Central memory CD4-positive, alpha-beta T cell (primary cell): ENCODE data around the gene NEUROG2.
"Not testable (repeated sequence)": the region's sequence is repeated elsewhere in the genome, so short reads cannot be mapped to it uniquely, and the experiment has no call there.

Experiments used
- DNase-seq: peaks from one replicate; pipeline ENCODE4 v3.0.0; 2022
- total RNA-seq, 3 experiments: gene quantifications; one replicate each; lab custom pipeline; 2026; lab: John Stamatoyannopoulos, UW

NEUROG2 gene
- 0 to 0.11 (median 0) reads per million in 3 experiments for total RNA-seq

DNA sequence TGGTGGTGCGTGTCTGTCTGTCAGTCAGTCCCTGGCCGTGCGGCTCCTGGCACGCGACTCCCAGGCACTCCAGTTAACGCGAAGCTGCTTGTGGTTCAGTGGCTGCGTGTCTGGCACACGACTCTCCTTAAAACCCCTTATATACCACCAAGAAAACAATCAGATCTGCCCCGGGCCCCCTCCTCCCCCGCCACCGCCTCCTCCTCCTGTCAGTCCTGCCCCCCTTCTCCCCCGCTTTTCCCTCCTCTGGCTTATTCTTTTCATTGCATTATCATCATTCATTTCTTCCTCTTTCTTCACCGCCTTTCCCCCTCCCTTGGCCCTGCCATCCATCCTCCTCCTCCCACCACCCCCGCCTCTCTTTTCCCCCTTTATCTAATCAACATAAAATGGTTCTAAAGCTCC is at the start of gene NEUROG2:
NEUROG2 (minus strand) TSS at position 115 of the 405 bp plus-strand sequence. CDS start 705 bp downstream, outside the sequence.
- DNase-seq = no peak

DNA sequence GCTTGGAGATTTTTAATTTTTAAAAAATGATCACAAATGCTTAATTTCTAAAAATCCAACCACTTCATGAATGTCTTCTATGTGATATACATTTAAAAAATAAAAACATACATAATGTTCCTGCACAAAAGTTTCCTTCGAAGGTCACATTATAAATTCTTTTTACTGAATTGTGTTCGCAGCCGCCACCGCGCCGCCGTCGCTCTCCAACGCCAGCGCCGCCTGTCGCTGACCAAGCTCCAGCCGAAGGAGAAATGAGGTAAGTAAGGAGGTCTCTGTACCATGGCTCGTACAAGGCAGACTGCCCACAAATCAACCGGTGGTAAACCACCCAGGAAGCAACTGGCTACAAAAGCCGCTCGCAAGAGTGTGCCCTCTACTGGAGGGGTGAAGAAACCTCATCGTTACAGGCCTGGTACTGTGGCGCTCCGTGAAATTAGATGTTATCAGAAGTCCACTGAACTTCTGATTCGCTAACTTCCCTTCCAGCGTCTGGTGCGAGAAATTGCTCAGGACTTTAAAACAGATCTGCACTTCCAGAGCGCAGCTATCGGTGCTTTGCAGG is 48.8 kb upstream of the NEUROG2 start:
- DNase-seq = no peak

DNA sequence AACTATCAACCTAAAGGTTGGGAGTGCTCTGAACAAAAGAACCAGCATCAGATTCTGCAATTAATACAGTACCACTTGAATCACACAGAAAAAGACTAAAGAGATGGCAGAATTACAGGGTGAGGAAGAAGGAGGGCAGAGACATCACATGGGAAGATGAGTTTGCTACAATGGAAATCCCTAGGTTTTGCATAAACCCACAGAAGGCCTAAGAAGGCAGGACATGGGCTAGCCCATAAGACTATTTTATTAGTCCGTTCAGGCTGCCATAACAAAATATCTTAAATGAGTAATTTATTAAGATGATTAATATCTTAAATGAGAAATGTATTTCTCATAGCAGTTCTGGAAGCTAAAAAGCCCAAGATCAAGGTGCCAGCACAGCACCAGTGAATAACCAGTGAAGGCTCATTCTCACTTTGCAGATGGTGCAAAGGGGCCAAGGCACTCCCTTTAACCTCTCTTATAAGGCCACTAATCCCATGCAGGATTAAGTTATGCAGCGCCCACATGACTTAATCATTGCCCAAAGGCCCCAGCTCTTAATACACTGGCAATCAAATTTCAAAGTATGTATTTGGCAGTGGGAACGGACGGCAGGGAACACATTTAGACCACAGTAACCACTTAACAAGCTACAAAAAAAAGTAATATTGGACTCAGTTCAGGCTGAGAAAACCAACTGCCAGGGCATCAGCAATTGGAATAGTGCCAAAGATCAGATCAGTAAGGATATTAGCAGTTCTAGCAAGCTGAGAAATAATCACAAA is 47.6 kb upstream of the NEUROG2 start:
- DNase-seq = no peak

DNA sequence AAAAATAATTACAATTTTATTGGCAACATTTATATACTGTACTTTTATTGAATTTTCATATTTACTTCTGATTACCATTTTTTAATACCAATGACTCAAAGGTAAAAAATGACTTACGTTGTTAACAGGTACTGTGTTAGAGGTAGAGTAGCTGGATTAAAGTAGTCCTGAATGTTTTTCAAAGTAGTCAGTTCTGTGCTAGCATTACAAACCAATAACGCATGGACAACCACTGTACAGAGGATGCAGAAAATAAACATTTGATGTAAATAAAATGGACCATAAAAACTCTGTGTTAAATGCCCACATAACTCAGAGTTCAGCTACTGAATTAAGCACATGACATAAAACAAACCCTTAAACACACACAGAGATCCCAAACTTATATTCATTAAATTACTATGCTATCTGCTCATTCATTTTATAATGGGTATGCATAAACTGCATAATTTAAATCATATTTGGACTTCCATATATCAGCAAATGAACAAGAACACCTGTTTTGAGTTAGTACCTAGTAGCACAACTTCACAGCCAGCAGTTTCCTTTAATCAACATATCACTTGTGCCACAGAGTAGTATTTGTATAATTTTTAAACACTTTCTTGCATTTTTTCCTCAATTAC is 46.4 kb upstream of the NEUROG2 start:
- DNase-seq = no peak

DNA sequence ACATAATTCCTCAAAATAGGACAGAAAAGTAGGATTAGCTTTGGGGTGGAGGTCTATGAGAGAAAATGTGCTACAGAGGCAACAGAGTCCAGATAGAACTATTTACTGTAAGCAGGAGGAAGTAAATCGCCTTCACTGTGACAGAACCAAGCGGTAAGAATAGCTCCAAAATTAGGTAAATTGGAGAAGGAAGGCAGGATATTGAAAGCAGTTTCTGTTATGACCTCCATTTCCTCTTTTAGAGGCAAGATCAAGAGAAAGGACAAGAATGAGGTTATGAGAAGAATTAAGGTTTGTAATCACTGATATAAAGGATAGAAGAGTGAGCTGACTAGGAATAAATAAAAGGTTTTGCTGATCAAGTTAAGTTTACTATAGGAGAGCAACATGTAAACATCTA is 44.1 kb upstream of the NEUROG2 start:
- no peak for DNase-seq

DNA sequence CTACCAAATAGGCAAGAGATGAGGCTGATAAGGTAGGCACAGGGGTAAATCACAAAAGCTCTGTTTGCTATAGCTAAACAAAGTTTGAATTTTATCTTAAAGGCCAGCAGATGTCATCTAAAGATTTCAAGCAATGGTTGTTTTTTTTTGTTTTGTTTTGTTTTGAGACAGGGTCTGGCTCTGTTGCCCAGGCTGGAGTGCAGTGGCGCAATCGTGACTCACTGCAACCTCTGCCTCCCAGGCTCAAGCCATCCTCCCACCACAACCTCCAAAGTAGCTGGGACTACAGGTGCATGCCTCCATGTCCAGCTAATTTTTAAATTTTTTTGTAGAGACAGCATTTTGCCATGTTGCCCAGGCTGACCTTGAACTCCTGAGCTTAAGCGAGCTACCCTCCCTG is 43.1 kb upstream of the NEUROG2 start:
- DNase-seq = no peak

DNA sequence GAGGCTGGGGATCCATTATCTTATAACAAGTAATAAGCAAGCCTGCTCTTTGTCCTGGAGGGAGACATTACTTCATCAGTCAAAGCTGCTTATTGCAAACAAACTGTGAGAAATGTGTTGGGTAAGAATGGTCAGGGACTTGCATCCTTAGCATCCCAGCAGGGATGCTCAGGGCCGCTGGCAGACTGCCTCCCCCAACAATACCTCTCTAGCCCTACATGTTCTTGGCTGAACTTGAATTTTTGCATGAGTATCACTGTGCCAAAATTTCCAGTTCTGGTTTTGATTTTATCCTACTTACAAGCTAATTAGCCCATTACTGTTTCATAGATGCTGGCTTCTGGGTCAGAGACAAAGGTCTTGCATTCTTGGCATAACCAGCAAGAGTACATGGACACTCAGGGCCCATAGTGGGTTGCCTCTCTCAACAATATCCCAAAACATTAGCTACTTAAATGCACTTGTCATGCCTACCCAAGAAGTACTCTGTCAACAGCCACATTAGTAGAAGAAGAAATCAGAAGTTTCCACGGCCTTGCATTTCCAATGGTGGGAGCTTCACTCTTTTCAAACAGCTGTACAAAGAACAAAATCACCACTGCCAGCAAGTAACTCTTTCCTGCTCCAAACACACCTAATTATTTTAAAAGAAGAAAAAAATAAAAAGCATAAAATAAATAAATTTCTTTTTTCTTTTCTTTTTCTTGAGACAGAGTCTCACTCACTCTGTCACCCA is 41.9 kb upstream of the NEUROG2 start:
- DNase-seq = no peak

DNA sequence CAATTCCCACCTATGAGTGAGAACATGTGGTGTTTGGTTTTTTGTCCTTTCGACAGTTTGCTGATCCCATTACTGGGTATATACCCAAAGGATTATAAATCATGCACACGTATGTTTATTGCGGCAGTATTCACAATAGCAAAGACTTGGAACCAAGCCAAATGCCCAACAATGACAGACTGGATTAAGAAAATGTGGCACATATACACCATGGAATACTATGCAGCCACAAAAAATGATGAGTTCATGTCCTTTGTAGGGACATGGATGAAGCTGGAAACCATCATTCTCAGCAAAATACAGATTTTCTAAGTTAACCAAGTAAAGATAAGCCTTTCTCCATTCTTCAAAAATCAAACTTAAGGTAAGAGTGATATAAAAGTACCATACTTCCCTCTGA is 38.3 kb upstream of the NEUROG2 start:
- DNase-seq = not testable (repeated sequence)

DNA sequence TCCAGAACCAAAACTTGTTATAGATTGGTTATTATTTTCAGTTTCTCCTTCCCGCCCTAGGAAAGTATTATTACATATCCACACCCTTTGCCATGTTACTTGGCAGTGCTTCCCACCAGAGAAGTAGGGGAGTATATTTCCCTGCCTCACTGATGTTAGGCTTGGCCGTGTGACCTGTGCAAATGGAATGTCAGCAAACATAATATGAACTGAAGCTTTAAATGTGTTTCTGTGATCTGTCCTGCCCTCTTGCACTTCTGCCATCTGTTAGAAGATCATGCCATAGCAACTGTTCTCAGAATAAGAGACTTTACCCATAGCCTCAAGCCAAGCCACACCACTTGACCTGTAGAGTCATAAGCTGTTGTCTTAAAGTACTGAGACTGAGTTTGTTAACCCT is 36.7 kb upstream of the NEUROG2 start:
- no peak for DNase-seq

DNA sequence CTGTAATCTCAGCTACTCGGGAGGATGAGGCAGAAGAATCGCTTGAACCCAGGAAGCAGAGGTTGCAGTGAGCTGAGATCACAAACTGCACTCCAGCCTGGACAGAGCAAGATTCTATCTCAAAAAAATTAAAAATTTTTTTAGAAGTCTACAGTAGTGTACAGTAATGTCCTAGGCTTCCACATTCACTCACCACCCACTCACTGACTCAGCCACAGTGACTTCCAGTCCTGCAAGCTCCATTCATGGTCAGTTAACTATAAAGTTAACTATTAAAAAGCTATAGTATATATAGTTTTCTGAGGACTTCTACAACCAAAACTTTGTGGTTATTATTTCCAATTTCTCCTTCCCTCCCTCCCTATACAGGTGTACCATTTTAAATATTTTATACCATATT is 34.7 kb upstream of the NEUROG2 start:
- DNase-seq = no peak

DNA sequence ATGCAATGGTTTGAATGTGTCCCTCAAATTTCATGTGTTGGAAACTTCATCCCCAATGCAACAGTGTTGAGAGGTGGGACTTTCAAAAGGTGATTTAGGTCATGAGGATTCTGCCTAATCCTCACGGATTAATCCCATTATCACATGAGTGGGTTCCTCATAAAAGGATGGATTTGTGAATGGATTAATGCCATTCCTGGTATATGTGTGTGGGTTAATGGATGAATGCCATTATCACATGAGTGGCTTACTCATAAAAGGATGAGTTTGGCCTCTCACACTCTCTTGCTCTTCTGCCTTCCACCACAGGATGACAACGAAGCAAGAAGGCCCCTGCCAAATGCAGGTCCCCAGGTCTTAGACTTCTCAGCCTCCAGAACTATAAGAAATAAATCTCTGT is 30.5 kb upstream of the NEUROG2 start:
- no peak for DNase-seq

DNA sequence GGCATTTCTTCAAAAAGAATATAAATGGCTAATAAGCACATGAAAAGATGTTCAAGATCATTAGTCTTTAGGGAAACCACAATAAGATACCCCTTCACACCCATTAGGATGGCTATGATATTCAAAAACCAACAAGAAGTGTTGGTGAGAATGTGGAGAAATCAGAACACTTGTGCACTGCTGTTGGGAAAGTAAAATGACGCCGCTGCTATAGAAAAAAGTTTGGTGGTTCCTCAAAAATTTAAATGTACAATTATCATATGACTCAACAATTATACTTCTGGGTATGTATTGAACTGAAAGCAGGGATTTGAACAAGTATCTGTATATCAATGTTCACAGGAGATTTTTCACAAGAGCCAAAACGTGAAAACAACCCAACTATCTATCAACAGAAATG is 29.4 kb upstream of the NEUROG2 start:
- no peak for DNase-seq

DNA sequence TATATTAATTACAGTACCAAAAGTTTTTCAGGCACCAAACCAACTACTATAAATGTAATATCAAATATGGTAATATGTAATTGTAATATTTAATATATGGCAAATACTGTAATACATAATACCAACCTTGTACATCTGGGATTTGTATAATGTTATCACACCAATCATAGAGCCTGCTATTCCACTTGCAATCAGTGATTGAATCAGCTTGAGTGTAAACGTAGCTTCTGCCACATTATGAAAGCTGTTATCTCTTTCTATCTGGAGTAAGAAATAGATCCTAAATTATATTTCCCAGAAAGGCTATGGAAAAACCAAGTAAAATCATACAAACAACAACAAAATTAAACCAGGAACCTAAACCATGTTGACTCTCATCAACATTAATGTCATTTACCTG is 24.7 kb upstream of the NEUROG2 start:
- no peak for DNase-seq

DNA sequence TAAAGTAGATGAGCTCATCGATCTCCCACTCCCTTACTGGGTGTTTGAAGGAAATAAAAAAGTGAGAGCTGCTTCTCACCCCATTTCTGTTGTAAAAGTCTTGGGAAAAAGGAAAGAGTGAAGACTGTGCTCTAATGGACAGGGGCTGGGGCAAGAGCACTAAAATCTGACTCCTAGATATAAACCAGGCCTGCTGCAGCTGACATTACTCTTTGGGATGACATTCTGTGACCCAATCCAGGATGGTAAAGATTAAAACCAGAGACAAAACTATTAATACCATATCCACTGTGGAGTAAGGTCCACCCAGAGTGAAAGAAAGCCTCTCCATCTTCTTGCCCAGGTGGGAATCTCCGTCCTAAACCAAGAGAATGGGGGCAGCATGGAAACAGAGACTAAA is 20.1 kb upstream of the NEUROG2 start:
- DNase-seq = no peak

DNA sequence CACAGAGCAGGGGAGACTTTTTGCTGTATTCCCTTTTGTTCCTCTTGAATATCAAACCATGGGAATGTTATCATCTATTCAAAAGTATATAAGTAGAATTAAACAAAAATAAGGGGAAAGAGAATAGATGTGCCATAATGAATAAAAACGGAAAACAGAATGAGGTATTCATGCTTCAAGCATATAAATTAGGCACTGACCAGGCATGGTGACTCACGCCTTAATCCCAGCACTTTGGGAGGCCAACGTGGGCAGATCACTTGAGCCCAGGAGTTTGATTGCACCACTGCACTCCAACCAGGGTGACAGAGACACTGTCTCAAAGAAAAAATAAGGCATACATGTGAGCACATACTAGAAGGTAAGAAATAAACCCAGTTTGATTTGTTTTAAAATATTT is 16.3 kb upstream of the NEUROG2 start:
- no peak for DNase-seq

DNA sequence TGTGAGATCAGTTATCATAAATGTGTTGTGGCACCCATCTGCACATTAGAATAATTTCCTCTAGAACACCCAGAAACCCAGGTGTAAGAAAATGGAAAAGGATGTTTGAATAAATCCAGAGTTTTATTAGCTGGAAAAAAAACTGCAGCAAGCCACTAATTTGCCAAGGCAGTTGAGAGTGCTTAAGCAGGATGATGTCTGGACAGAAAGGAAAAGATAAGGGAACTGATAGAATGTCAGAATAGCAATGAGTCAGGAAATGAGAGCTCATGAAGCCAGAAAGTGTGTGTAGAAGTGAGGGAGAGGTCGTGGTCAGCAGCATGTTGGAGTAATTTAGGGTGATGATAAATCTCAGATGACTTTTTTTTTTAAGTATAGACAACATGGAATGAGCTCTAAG is 15.2 kb upstream of the NEUROG2 start:
- DNase-seq = no peak

DNA sequence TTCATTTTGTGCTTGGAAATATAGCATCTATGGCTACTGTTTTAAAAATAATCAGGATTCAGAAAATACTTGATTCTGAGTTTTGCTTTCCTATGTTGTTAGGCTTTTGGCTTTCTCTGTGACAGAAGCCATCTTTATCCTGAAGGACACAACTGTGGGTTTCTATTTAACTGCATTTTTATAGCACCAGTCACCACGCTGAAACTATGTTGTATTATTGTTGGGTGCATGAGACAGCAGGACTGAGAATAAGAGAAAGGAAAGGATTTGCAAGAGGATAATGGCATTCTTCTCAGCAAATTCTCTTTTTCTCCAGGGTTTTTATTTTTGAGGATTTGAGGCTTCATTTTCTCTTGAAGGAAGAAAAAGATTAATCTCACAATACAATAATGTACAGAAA is 10.1 kb upstream of the NEUROG2 start:
- DNase-seq = no peak

DNA sequence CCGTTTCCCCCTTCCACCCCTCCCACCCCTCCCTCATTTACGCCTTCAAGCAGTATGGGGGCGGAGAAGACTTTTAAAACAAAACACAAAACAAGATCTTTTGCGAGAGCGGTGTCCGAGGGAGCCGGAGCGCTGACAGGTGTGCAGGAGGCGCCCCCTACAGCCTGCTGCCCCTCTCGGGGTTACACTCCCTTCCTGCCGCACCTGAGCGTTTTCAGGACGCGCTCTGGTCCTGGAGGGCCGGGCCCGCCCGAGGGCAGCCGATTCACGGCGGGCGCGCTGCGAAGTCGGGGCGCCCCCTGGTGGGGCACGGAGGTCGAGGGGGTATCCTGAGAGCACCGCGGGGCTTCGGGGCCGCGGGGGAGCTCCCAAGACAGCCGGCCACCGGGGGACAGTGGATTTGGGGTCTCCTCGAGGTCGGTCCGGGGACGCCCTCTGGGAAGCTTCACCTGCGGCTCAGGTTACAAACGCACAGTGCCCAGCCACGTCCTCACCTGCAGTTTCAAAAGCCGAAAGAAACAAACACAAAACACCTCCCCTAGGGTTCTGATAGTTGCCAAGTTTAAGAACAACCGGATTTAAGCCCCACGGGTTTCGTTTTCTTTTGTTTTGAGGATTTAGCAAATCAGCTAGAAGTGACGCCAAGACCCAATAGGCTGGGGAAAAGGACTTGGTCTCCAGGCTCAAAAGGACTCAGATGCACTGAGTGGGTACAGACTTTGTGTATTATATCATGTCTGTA is 8.0 kb upstream of the NEUROG2 start:
- DNase-seq = peak; percentile 65

DNA sequence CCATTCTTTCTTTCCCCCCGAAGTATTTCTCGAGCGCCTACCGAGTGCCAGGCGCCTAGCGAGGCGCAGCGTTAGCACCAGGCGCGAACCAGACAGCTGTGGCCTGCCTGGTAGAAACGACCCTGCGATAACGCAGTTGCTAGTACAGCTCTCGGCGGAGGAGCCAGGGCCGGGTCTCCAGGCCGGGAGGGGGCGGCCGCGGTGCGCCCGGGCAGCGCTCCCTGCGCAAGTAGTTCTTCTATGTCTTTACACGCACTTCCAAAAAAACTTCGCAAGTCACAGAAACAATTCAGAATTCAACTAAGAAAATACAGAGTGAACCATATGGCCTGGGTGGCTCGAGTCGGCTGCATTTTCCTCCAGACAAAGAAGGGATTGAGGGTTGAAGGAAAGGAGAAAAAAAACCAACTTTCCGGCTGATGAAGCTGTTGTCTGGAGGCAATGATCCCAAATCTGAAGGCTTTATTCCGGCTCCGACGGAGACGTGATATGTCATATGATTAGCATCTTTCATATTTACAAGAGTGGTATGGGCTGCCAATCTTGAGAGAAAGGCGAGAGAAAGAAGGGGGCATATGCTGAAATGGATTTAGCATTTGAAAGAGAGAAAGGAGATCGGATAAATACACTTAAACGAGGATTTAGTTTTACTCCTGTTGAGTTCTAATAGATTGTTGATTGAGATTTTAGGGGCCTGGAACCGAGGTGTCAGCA is 7.2 kb upstream of the NEUROG2 start:
- DNase-seq = peak; percentile 40

DNA sequence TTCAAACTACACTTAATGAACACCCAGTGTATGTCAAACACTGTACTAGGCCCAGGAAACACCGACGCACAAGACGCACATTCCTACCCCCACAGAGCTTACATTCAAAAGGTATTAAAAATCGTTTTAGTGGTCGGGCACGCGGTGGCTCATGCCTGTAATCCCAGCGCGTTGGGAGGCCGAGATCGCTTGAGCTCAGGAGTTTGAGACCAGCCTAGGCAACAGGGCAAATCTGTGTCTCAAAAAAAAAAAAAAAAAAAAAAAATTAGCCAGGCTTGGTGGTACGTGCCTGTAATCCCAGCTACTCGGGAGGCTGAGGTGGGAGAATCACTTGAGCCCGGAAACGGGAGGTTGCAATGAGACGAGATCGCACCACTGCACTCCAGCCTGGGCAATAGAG is 6.5 kb upstream of the NEUROG2 start:
- not testable (repeated sequence) for DNase-seq

DNA sequence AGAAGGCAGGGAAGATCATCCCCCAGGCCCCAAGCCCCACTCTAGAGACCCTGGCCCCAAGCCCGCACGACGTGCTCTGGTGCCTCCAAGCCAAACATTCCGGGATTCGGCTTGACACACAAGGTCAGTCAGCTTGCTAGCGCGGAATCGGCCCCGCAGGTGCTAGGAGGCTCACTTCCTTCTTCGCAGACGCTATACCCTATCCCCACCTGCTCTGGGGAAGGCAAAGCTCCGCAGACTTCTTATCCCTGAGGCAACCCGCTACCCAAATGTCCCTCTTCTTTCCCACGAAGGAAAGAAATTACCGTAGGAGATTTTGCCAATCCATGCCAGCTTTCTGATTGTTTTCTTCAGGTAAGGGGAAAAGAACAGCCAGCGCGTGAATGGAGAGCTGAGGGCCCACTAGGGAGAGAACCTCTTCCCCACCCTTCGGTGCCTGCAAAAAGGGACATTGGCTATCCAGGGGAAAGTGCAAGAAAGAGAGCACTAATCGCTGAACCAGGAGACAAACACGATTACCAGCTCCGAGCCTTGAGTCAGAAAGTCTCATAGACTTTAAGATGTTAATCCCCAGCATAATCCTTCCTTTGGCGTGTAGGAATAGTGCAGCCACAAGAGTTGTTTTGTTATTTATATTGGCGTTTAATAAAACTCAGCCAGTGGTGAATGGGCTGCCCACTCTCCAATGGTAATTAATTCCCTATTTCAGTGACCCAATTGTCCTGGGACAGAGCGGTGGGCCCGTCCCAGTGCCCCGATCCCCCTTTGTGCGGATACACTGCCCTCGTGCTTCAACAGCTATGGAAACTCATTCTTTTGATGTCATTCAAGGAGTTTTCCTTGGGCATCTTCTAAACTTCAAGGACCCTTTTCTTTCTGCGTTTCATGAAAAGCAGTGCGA is 5.4 kb upstream of the NEUROG2 start:
- no peak for DNase-seq
